ENCODE measurements around the gene ZNF3. TPM values are rescaled to one million over a fixed set of nuclear protein-coding genes. Genes with fewer than 3 reads are reported as not detected.

Gene ZNF3
- total and polyA plus RNA-seq, 7 donors = 11.2 to 26.4 (median 17.1) TPM

DNA sequence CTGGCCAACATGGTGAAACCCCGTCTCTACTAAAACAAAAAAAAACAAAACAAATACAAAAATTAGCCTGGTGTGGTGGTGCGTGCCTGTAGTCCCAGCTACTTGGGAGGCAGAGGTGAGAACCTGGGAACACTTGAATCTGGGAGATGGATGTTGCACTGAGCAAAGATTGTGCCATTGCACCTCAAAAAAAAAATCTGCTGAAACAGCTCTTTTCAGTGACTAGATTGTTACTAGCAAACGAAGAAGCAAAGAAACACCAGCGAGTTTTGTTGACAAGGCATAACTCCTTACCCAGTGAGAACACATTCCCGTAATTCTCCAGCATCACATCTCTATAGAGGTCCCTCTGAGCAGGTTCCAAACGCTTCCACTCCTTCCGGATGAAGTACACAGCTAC, 6.7 kb downstream of the ZNF3 start:
- H3K9me3 ChIP-seq = peaks cover 25% of the 10 kb centered on the region
- DNase-seq (no peak), ATAC-seq (no peak)
- no peaks in the 10 kb centered on the region for H3K27me3 ChIP-seq (ENCODE audit: insufficient read depth in 3 of 3, low read length in 2 of 3)
- peaks cover 35 to 98% of the 10 kb centered on the region in 2 donors for H3K36me3 ChIP-seq (ENCODE audit: insufficient read depth in 1 of 2, low read depth in 1 of 2)
- peaks cover 7% of the 10 kb centered on the region for H3K4me1 ChIP-seq
- intact Hi-C loops (cut with DNase I) = no loop called here
- no peak overlapping the region for H3K4me3 ChIP-seq
- 95 to 99% (median 95%) methylated on average over 7 of the region's 7 CpGs for WGBS, 3 donors
- TF ChIP-seq, protein P1, sequence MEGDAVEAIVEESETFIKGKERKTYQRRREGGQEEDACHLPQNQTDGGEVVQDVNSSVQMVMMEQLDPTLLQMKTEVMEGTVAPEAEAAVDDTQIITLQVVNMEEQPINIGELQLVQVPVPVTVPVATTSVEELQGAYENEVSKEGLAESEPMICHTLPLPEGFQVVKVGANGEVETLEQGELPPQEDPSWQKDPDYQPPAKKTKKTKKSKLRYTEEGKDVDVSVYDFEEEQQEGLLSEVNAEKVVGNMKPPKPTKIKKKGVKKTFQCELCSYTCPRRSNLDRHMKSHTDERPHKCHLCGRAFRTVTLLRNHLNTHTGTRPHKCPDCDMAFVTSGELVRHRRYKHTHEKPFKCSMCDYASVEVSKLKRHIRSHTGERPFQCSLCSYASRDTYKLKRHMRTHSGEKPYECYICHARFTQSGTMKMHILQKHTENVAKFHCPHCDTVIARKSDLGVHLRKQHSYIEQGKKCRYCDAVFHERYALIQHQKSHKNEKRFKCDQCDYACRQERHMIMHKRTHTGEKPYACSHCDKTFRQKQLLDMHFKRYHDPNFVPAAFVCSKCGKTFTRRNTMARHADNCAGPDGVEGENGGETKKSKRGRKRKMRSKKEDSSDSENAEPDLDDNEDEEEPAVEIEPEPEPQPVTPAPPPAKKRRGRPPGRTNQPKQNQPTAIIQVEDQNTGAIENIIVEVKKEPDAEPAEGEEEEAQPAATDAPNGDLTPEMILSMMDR (IDR thresholded peaks at IDR 0.05) = no peak
- no peak overlapping the region for H3K27ac ChIP-seq

GRCh38 chr7:100072462-100072861, 9.1 kb downstream of the ZNF3 start:
- Histone ChIP-seq H3K27me3 (ENCODE audit: insufficient read depth in 3 of 3, low read length in 2 of 3) (no peaks in the 10 kb centered on the region), H3K27ac (no peak overlapping the region), H3K4me3 (no peak overlapping the region), H3K36me3 (ENCODE audit: insufficient read depth in 1 of 2, low read depth in 1 of 2) (peaks cover 32 to 95% of the 10 kb centered on the region in 2 donors), H3K4me1 (no peaks in the 10 kb centered on the region), H3K9me3 (peaks cover 25% of the 10 kb centered on the region)
- intact Hi-C loops (cut with DNase I) = no loop called here
- ATAC-seq = no peak
- WGBS, 3 donors = 97 to 98% (median 98%) methylated on average over 10 of the region's 10 CpGs
- TF ChIP-seq, protein P1 (IDR thresholded peaks at IDR 0.05) = no peak
- DNase-seq = no peak

GRCh38 chr7:100071018-100071723, 10.4 kb downstream of the ZNF3 start:
- TF ChIP-seq, protein P1 (IDR thresholded peaks at IDR 0.05) = no peak
- H3K36me3 ChIP-seq (ENCODE audit: insufficient read depth in 1 of 2, low read depth in 1 of 2) = peaks cover 32 to 93% of the 10 kb centered on the region in 2 donors
- 98 to 99% (median 98%) methylated on average over 11 of the region's 11 CpGs for WGBS, 3 donors
- H3K27ac ChIP-seq = no peak overlapping the region
- ATAC-seq (no peak), DNase-seq (no peak)
- H3K4me3 ChIP-seq = no peak overlapping the region
- intact Hi-C loops (cut with DNase I) = no loop called here
- no peaks in the 10 kb centered on the region for H3K27me3 ChIP-seq (ENCODE audit: insufficient read depth in 3 of 3, low read length in 2 of 3)
- H3K4me1 ChIP-seq = no peaks in the 10 kb centered on the region
- peaks cover 25% of the 10 kb centered on the region for H3K9me3 ChIP-seq

GRCh38 chr7:100069991-100070390, 11.5 kb downstream of the ZNF3 start:
- H3K9me3 ChIP-seq = peaks cover 25% of the 10 kb centered on the region
- no peaks in the 10 kb centered on the region for H3K27me3 ChIP-seq (ENCODE audit: insufficient read depth in 3 of 3, low read length in 2 of 3)
- no peak for DNase-seq
- peaks cover 32 to 90% of the 10 kb centered on the region in 2 donors for H3K36me3 ChIP-seq (ENCODE audit: insufficient read depth in 1 of 2, low read depth in 1 of 2)
- WGBS, 3 donors = 95 to 97% (median 97%) methylated on average over 5 of the region's 5 CpGs
- no peak overlapping the region for H3K27ac ChIP-seq
- intact Hi-C loops (cut with DNase I) = no loop called here
- TF ChIP-seq, protein P1 (IDR thresholded peaks at IDR 0.05) = no peak
- H3K4me1 ChIP-seq = no peaks in the 10 kb centered on the region
- H3K4me3 ChIP-seq = no peak overlapping the region
- no peak for ATAC-seq

GRCh38 chr7:100066953-100067352, 14.6 kb downstream of the ZNF3 start:
- H3K4me1 ChIP-seq = no peaks in the 10 kb centered on the region
- DNase-seq (no peak), ATAC-seq (no peak)
- H3K36me3 ChIP-seq (ENCODE audit: insufficient read depth in 1 of 2, low read depth in 1 of 2) = peaks cover 26 to 89% of the 10 kb centered on the region in 2 donors
- H3K27ac ChIP-seq = no peak overlapping the region
- peaks cover 17% of the 10 kb centered on the region for H3K9me3 ChIP-seq
- H3K4me3 ChIP-seq = no peak overlapping the region
- intact Hi-C loops (cut with DNase I) = no loop called here
- H3K27me3 ChIP-seq (ENCODE audit: insufficient read depth in 3 of 3, low read length in 2 of 3) = no peaks in the 10 kb centered on the region
- TF ChIP-seq, protein P1 (IDR thresholded peaks at IDR 0.05) = no peak
- 91 to 95% (median 92%) methylated on average over 7 of the region's 7 CpGs for WGBS, 3 donors

Measured in psoas muscle (tissue), 8 donors.